Spleen (tissue), 11 donors: ENCODE data around the gene INHA. TPM values are rescaled to one million over a fixed set of nuclear protein-coding genes. Genes with fewer than 3 reads are reported as not detected.
A peak's percentile ranks its signal among the peaks of the same experiment; 100 is the strongest.

Experiments used
- DNase-seq: peaks from one replicate; pipeline ENCODE4 v3.0.0-alpha.2; 2020
- H3K27ac ChIP-seq, 8 donors: fragments of 200-600 bp; sonication (generic) in 7 of 8; 1 replicate in 4 of 8; 2 replicates in 4 of 8; pipeline versions ENCODE4 v1.5.0 to v1.8.0; 2016 to 2021; ENCODE audit warnings: inconsistent platforms in 4 of 8, mild to moderate bottlenecking in 4 of 8, moderate library complexity in 1 of 8
- H3K27me3 ChIP-seq, 7 donors: fragments of 200-600 bp; sonication (generic) in 6 of 7; replicated peaks in 1 of 7; 1 replicate in 4 of 7; 2 replicates in 3 of 7; pipeline versions ENCODE4 v1.5.0 to v1.8.0; 2016 to 2021; ENCODE audit warnings: inconsistent platforms in 3 of 7, mild to moderate bottlenecking in 1 of 7
- H3K36me3 ChIP-seq, 6 donors: fragments of 200-600 bp; sonication (generic) in 5 of 6; 1 replicate in 4 of 6; 2 replicates in 2 of 6; pipeline versions ENCODE4 v1.5.0 to v1.8.0; 2016 to 2021; ENCODE audit warnings: inconsistent platforms in 2 of 6
- H3K4me1 ChIP-seq, 6 donors: fragments of 200-600 bp; sonication (generic) in 5 of 6; 1 replicate in 3 of 6; 2 replicates in 3 of 6; pipeline versions ENCODE4 v1.5.0 to v1.8.0; 2016 to 2021; ENCODE audit warnings: inconsistent platforms in 3 of 6
- H3K4me3 ChIP-seq, 8 donors: fragments of 200-600 bp; sonication (generic) in 7 of 8; 1 replicate in 4 of 8; 2 replicates in 4 of 8; pipeline versions ENCODE4 v1.5.0 to v1.8.0; 2016 to 2021; ENCODE audit warnings: inconsistent platforms in 4 of 8, mild to moderate bottlenecking in 4 of 8, moderate library complexity in 2 of 8
- H3K9me3 ChIP-seq, 8 donors: fragments of 200-600 bp; sonication (generic) in 7 of 8; 1 replicate in 4 of 8; 2 replicates in 4 of 8; pipeline versions ENCODE4 v1.5.0 to v1.8.0; 2016 to 2021; ENCODE audit warnings: inconsistent platforms in 4 of 8
- POLR2A ChIP-seq, 3 donors: fragments of 450-650 bp; IDR thresholded peaks; one replicate each; pipeline ENCODE4 v1.5.1; 2017; ENCODE audit warnings: antibody characterized with exemption in 3 of 3, mild to moderate bottlenecking in 1 of 3
- POLR2AphosphoS5 ChIP-seq, 3 donors: sonication (generic); formaldehyde crosslinking; IDR thresholded peaks; one replicate each; pipeline ENCODE4 v1.5.1; 2017; ENCODE audit warnings: antibody characterized with exemption in 3 of 3
- WGBS, 5 donors: extraction: QIAGEN DNeasy Blood & Tissue Kit in 3 of 5; methylation state at CpG; one replicate each; pipeline versions ENCODE4 v1.1.5 to v1.1.7; 2013 to 2018; 5-methylcytosine and 5-hydroxymethylcytosine counted together
- intact Hi-C: fragments of 100-400 bp; cut with DNase I; formaldehyde crosslinking; loops from one replicate; pipeline ENCODE4 v1.15.0; 2023; ENCODE audit warnings: low total_unique reads
- polyA plus RNA-seq, 3 donors: library from polyadenylated mRNA; stranded (reverse); fragments of 200-250 nt; gene quantifications; one replicate each; pipeline ENCODE4 v1.2.1, GENCODE V29; 2013
- total RNA-seq, 7 donors: library from RNA; depleted of rRNA in 3 of 7; stranded (reverse); fragments of >200 nt in 3 of 7; fragmentation: NEBNext Ultra II Directional in 4 of 7; extraction: Animal tissue kit (Norgen Biotek cat#: 25700) in 4 of 7; gene quantifications; one replicate each; pipeline versions ENCODE4 v1.1.0 to v1.2.1, GENCODE V29; 2016 to 2021
- TF ChIP-seq, protein P1 (sequence below), 11 experiments: fragments of 200-600 bp in 7 of 11; fragments of 450-650 bp in 4 of 11; sonication (generic) in 4 of 11; IDR thresholded peaks in 8 of 11; conservative IDR thresholded peaks in 3 of 11; 1 replicate in 7 of 11; 2 replicates in 4 of 11; pipeline versions ENCODE4 v1.4.0 to v1.8.0; 2016 to 2021; ENCODE audit warnings: antibody characterized with exemption in 11 of 11, inconsistent platforms in 4 of 11, mild to moderate bottlenecking in 1 of 11
- donor health status: healthy with polysubstance abuse.
- donor health status: DM: no; HTN: no; CAD: no; lungs with moderate emphysema.
- donor health status: DM: no; HTN: no; CAD: no.
- donor health status: Bipolar disorder and iron deficiency.
- donor health status: healthy.
- donor health status: DM: no; HTN: no; CAD: no.
- donor health status: DM: yes; HTN: yes; CAD: no.

INHA gene
- total and polyA plus RNA-seq, 10 donors = 0.08 to 0.46 (median 0.31) TPM; not detected in 6

DNA sequence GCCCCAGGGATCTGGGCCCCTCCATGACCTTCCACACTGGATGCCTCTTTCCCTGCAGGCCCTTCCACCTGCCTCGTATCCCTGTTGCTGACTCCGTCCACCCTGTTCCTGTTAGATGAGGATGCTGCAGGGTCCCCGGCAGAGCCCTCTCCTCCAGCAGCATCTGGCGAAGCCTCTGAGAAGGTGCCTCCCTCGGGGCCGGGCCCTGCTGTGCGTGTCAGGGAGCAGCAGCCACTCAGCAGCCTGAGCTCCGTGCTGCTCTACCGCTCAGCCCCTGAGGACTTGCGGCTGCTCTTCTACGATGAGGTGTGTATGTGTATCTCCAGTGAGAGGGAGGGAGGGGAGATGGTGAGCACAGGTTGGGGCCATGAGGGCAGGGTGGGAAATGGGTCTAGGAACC, 42.9 kb downstream of the INHA start:
- TF ChIP-seq POLR2AphosphoS5 (IDR thresholded peaks at IDR 0.05) (peak in 1 of 3 donors; percentile 32), POLR2A (IDR thresholded peaks at IDR 0.05) (no peak)
- WGBS, 5 donors = 92 to 95% (median 95%) methylated on average over 9 to 11 of the region's 11 CpGs
- no peaks in the 10 kb centered on the region for H3K9me3 ChIP-seq
- H3K4me1 ChIP-seq = peaks cover 0 to 13% (median 6%) of the 10 kb centered on the region in 6 donors
- peaks cover 0 to 65% (median 47%) of the 10 kb centered on the region in 6 donors for H3K36me3 ChIP-seq
- no peak overlapping the region for H3K4me3 ChIP-seq
- peak; percentile 73 for DNase-seq
- H3K27ac ChIP-seq = no peak overlapping the region
- no peaks in the 10 kb centered on the region for H3K27me3 ChIP-seq
- intact Hi-C loops = no loop called here

DNA sequence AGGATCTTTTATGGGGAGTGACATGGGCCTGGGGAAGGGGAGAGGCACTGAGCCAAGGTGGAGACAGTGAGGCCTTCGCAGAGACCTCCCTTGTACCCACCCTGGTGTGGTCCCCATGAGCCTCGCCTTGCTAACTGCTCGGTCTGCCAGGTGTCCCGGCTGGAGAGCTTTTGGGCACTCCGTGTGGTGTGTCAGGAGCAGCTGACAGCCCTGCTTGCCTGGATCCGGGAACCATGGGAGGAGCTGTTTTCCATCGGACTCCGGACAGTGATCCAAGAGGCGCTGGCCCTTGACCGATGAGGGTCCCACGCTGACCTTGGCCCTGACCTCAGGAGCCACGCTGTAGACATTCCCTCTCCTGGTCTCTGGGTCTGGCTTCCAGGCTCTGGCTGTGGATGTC, 43.8 kb downstream of the INHA start:
- no peak for TF ChIP-seq POLR2AphosphoS5 (IDR thresholded peaks at IDR 0.05)
- TF ChIP-seq, protein P1, sequence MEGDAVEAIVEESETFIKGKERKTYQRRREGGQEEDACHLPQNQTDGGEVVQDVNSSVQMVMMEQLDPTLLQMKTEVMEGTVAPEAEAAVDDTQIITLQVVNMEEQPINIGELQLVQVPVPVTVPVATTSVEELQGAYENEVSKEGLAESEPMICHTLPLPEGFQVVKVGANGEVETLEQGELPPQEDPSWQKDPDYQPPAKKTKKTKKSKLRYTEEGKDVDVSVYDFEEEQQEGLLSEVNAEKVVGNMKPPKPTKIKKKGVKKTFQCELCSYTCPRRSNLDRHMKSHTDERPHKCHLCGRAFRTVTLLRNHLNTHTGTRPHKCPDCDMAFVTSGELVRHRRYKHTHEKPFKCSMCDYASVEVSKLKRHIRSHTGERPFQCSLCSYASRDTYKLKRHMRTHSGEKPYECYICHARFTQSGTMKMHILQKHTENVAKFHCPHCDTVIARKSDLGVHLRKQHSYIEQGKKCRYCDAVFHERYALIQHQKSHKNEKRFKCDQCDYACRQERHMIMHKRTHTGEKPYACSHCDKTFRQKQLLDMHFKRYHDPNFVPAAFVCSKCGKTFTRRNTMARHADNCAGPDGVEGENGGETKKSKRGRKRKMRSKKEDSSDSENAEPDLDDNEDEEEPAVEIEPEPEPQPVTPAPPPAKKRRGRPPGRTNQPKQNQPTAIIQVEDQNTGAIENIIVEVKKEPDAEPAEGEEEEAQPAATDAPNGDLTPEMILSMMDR (IDR thresholded peaks at IDR 0.05 in 8 of 11, conservative IDR thresholded peaks at IDR 0.05 in 3 of 11) = no peak
- TF ChIP-seq POLR2A (IDR thresholded peaks at IDR 0.05) = no peak
- no peaks in the 10 kb centered on the region for H3K27me3 ChIP-seq
- no peak overlapping the region for H3K4me3 ChIP-seq
- intact Hi-C loops = no loop called here
- WGBS, 5 donors = 77 to 99% (median 88%) methylated on average over 7 to 12 of the region's 12 CpGs
- peaks cover 0 to 56% (median 40%) of the 10 kb centered on the region in 6 donors for H3K36me3 ChIP-seq
- peak; percentile 71 for DNase-seq
- H3K4me1 ChIP-seq = peaks cover 0 to 13% (median 6%) of the 10 kb centered on the region in 6 donors
- H3K27ac ChIP-seq = no peak overlapping the region
- no peaks in the 10 kb centered on the region for H3K9me3 ChIP-seq

DNA sequence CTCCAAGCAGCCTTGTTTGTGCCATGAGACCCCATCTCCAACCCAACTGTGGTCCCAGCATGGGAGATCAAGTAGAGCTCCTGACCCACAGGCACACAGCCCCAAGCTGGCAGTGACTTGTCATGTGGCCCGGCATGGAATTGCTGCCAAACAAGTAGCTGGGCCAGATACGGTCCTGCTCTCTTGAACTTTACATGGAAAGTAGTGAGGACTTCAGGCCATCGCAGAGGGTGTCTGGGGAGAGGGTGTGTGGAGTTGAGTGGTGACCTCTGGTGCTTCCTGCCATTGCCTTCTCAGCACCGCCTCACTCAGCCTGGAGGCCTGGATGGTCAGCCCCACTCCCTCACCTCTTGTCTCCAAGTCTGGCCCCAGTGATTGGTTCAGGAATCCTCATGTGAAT, 44.4 kb downstream of the INHA start:
- no peak overlapping the region for H3K27ac ChIP-seq

DNA sequence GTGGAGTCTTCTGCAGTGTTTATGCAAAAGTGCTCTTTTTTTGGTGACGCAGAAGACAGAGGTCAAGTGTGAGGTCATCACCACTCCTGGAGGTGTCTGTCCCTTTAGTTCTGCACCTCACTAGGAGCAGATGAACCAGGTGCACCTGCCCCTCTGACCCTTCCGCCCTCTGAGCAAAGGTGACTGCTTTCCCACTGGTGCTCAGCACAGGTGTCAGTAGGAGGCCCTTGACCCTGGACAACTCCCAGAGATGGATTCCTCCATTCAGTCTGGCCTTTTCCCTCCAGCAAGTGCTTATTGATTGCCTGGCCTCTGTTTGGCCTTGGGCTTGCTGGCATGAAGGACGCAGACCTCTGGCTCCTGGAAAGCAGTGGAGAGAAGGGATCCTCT, 46.6 kb downstream of the INHA start:
- DNase-seq = no peak
- WGBS, 5 donors = 79 to 91% (median 83%) methylated on average over 2 to 3 of the region's 3 CpGs
- Histone ChIP-seq H3K4me1 (no peaks in the 10 kb centered on the region), H3K36me3 (peaks cover 0 to 33% (median 29%) of the 10 kb centered on the region in 6 donors), H3K27me3 (peaks cover 0 to 5% (median 0%) of the 10 kb centered on the region in 7 donors), H3K4me3 (no peak overlapping the region), H3K27ac (no peak overlapping the region), H3K9me3 (no peaks in the 10 kb centered on the region)
- intact Hi-C loops = no loop called here
- TF ChIP-seq, protein P1 (IDR thresholded peaks at IDR 0.05 in 8 of 11, conservative IDR thresholded peaks at IDR 0.05 in 3 of 11) = no peak
- TF ChIP-seq POLR2A (IDR thresholded peaks at IDR 0.05) = no peak
- no peak for TF ChIP-seq POLR2AphosphoS5 (IDR thresholded peaks at IDR 0.05)

More for the DNA sequence above, 44.4 kb downstream of the INHA start:
- WGBS, 5 donors = 81 to 100% (median 95%) methylated on average over 3 to 4 of the region's 4 CpGs
- peak; percentile 64 for DNase-seq
- no peaks in the 10 kb centered on the region for H3K9me3 ChIP-seq
- H3K36me3 ChIP-seq = peaks cover 0 to 49% (median 34%) of the 10 kb centered on the region in 6 donors
- no peaks in the 10 kb centered on the region for H3K27me3 ChIP-seq
- H3K4me3 ChIP-seq = no peak overlapping the region
- intact Hi-C loops = no loop called here
- no peak for TF ChIP-seq POLR2AphosphoS5 (IDR thresholded peaks at IDR 0.05)
- TF ChIP-seq, protein P1 (IDR thresholded peaks at IDR 0.05 in 8 of 11, conservative IDR thresholded peaks at IDR 0.05 in 3 of 11) = no peak
- peaks cover 0 to 13% (median 6%) of the 10 kb centered on the region in 6 donors for H3K4me1 ChIP-seq
